SK-N-DZ (cell line): ENCODE measurements around the gene VPS54.
"Not testable (repeated sequence)": the region's sequence is repeated elsewhere in the genome, so short reads cannot be mapped to it uniquely, and the experiment has no call there.

ENCODE experiments used
- DNase-seq: peaks from one replicate; pipeline ENCODE4 v3.0.0-alpha.2; 2015; ENCODE audit warnings: low spot score

The VPS54 gene

GRCh38 chr2:63993871-63994270 is 25.4 kb downstream of the VPS54 start:
- no peak for DNase-seq

- not testable (repeated sequence) for DNase-seq
Measured at GRCh38 chr2:63993130-63993584, 26.1 kb downstream of the VPS54 start.

GRCh38 chr2:63992061-63992685 is 27.1 kb downstream of the VPS54 start:
- DNase-seq = no peak

GRCh38 chr2:63991173-63991999 is 27.8 kb downstream of the VPS54 start:
- DNase-seq = not testable (repeated sequence)

GRCh38 chr2:63990072-63990471 is 29.2 kb downstream of the VPS54 start:
- DNase-seq = no peak

GRCh38 chr2:63988842-63989436 is 30.3 kb downstream of the VPS54 start:
- not testable (repeated sequence) for DNase-seq

- DNase-seq = no peak
Measured at GRCh38 chr2:63984606-63985359, 34.4 kb downstream of the VPS54 start.

GRCh38 chr2:63983986-63984605 is 35.1 kb downstream of the VPS54 start:
- peak; percentile 77 for DNase-seq

GRCh38 chr2:63982335-63982734 is 36.9 kb downstream of the VPS54 start:
- DNase-seq = no peak

GRCh38 chr2:63981702-63982103 is 37.5 kb downstream of the VPS54 start:
- no peak for DNase-seq

- no peak for DNase-seq
Measured at GRCh38 chr2:63980794-63981193, 38.4 kb downstream of the VPS54 start.

GRCh38 chr2:63977904-63978303 is 41.3 kb downstream of the VPS54 start:
- no peak for DNase-seq

GRCh38 chr2:63976125-63976510 is 43.1 kb downstream of the VPS54 start:
- no peak for DNase-seq

- no peak for DNase-seq
Measured at GRCh38 chr2:63975437-63976124, 43.6 kb downstream of the VPS54 start.

GRCh38 chr2:63975036-63975435 is 44.2 kb downstream of the VPS54 start:
- DNase-seq = not testable (repeated sequence)

- no peak for DNase-seq
Measured at GRCh38 chr2:63962186-63962585, 57.0 kb downstream of the VPS54 start.

GRCh38 chr2:63950414-63950813 is 68.8 kb downstream of the VPS54 start:
- DNase-seq = no peak

- DNase-seq = no peak
Measured at GRCh38 chr2:63942788-63943187, 76.4 kb downstream of the VPS54 start.

GRCh38 chr2:63932104-63932503 is 87.1 kb downstream of the VPS54 start:
- DNase-seq = not testable (repeated sequence)

GRCh38 chr2:63926815-63927214 is 92.4 kb downstream of the VPS54 start:
- DNase-seq = no peak

- no peak for DNase-seq
Measured at GRCh38 chr2:63914311-63914710, 104.9 kb downstream of the VPS54 start.
